Chondrocyte (in vitro differentiated cells): ENCODE data around the gene SVEP1. TPM values are rescaled to one million over a fixed set of nuclear protein-coding genes. Genes with fewer than 3 reads are reported as not detected.

ENCODE experiments used
- DNase-seq: peaks from one replicate; pipeline ENCODE4 v3.0.0; 2021; ENCODE audit warnings: mixed read lengths, low spot score
- H3K27ac Mint-ChIP-seq: one replicate; pipeline ENCODE4 v1.8.0; 2021; ENCODE audit warnings: mild to moderate bottlenecking, moderate library complexity, mixed read lengths; ENCODE audit not compliant: unreplicated experiment
- H3K27me3 Mint-ChIP-seq: 2 replicates; pipeline ENCODE4 v1.8.0; 2021; ENCODE audit warnings: low read depth, mixed read lengths
- H3K36me3 Mint-ChIP-seq: 2 replicates; pipeline ENCODE4 v1.8.0; 2021; ENCODE audit warnings: low read depth, mixed read lengths
- H3K4me1 Mint-ChIP-seq: 2 replicates; pipeline ENCODE4 v1.8.0; 2021; ENCODE audit warnings: low read depth, mild to moderate bottlenecking, mixed read lengths
- H3K4me3 Mint-ChIP-seq: one replicate; pipeline ENCODE4 v1.8.0; 2021; ENCODE audit warnings: mild to moderate bottlenecking, moderate library complexity, mixed read lengths; ENCODE audit not compliant: unreplicated experiment
- H3K9me3 Mint-ChIP-seq: 2 replicates; pipeline ENCODE4 v1.8.0; 2021; ENCODE audit warnings: low read depth, mixed read lengths
- CTCF ChIP-seq: fragments of 200-600 bp; sonication (generic); IDR thresholded peaks from 2 replicates; pipeline ENCODE4 v1.5.0; 2021; ENCODE audit warnings: antibody characterized with exemption, mild to moderate bottlenecking, moderate library complexity
- total RNA-seq: library from RNA; stranded (reverse); gene quantifications from 3 replicates; pipeline ENCODE4 v1.2.1, GENCODE V29; 2021

SVEP1 gene
- total RNA-seq, 1 donor from 2014 or later: 0.72 TPM

GRCh38 chr9:110546411-110546871 is 33.1 kb downstream of the SVEP1 start:
- Mint-ChIP-seq H3K27me3 (no peaks in the 10 kb centered on the region), H3K4me1 (peaks cover 3% of the 10 kb centered on the region), H3K27ac (no peak overlapping the region), H3K36me3 (no peaks in the 10 kb centered on the region), H3K9me3 (no peaks in the 10 kb centered on the region), H3K4me3 (no peak overlapping the region)
- no peak for TF ChIP-seq CTCF
- DNase-seq: no peak

- Mint-ChIP-seq H3K4me3 (no peak overlapping the region), H3K9me3 (no peaks in the 10 kb centered on the region), H3K36me3 (no peaks in the 10 kb centered on the region), H3K4me1 (no peaks in the 10 kb centered on the region), H3K27ac (no peak overlapping the region), H3K27me3 (no peaks in the 10 kb centered on the region)
- no peak for DNase-seq
- TF ChIP-seq CTCF: no peak
Observed at GRCh38 chr9:110545705-110546104, 33.8 kb downstream of the SVEP1 start.

GRCh38 chr9:110543631-110544051 is 35.9 kb downstream of the SVEP1 start:
- Mint-ChIP-seq H3K4me1 (peaks cover 1% of the 10 kb centered on the region), H3K27me3 (no peaks in the 10 kb centered on the region), H3K9me3 (no peaks in the 10 kb centered on the region), H3K27ac (no peak overlapping the region), H3K4me3 (no peak overlapping the region), H3K36me3 (no peaks in the 10 kb centered on the region)
- no peak for DNase-seq
- TF ChIP-seq CTCF: no peak

GRCh38 chr9:110541950-110542349 is 37.6 kb downstream of the SVEP1 start:
- no peaks in the 10 kb centered on the region for H3K9me3 Mint-ChIP-seq
- no peak for TF ChIP-seq CTCF
- H3K36me3 Mint-ChIP-seq: no peaks in the 10 kb centered on the region
- no peak overlapping the region for H3K27ac Mint-ChIP-seq
- H3K4me1 Mint-ChIP-seq: peaks cover 12% of the 10 kb centered on the region
- H3K4me3 Mint-ChIP-seq: no peak overlapping the region
- DNase-seq: no peak
- no peaks in the 10 kb centered on the region for H3K27me3 Mint-ChIP-seq

GRCh38 chr9:110538647-110539041 is 40.9 kb downstream of the SVEP1 start:
- H3K9me3 Mint-ChIP-seq: peaks cover 9% of the 10 kb centered on the region
- peaks cover 15% of the 10 kb centered on the region for H3K4me1 Mint-ChIP-seq
- peak overlapping the region; percentile 42 for H3K27ac Mint-ChIP-seq
- no peaks in the 10 kb centered on the region for H3K36me3 Mint-ChIP-seq
- no peak overlapping the region for H3K4me3 Mint-ChIP-seq
- no peak for TF ChIP-seq CTCF
- no peak for DNase-seq
- no peaks in the 10 kb centered on the region for H3K27me3 Mint-ChIP-seq
